Mammary epithelial cell (primary cell): ENCODE measurements around the gene ODF2L.

Experiments used
- CTCF ChIP-seq, 2 donors: IDR thresholded peaks in 1 of 2; conservative IDR thresholded peaks in 1 of 2; 2 replicates each; pipeline ENCODE4 v1.5.1; 2011 to 2012; ENCODE audit warnings: inconsistent platforms in 2 of 2, low read length in 2 of 2, mild to moderate bottlenecking in 2 of 2, control low read depth in 1 of 2, low read depth in 1 of 2; ENCODE audit not compliant: insufficient read depth in 1 of 2; ENCODE audit errors: extremely low read depth in 1 of 2
- EZH2 ChIP-seq: IDR thresholded peaks from 2 replicates; pipeline ENCODE4 v1.6.1; 2012; ENCODE audit warnings: low read length, inconsistent platforms, borderline replicate concordance

- no peak for TF ChIP-seq CTCF (conservative IDR thresholded peaks at IDR 0.05 in 1 of 2, IDR thresholded peaks at IDR 0.05 in 1 of 2; ENCODE audit: extremely low read depth in 1 of 2, insufficient read depth in 1 of 2, low read depth in 1 of 2, low read length in 2 of 2)
- no peak for TF ChIP-seq EZH2
These were observed 49.7 kb downstream of the ODF2L start for GRCh38 chr1:86346388-86346787.
